Islet of Langerhans (tissue), 1 donor: ENCODE measurements around the gene TIPRL.
"Not testable (repeated sequence)": the region's sequence is repeated elsewhere in the genome, so short reads cannot be mapped to it uniquely, and the experiment has no call there.

ENCODE experiments used
- FAIRE-seq: peaks from one replicate; lab custom pipeline; 2011; peaks lifted over from hg19 to GRCh38; lab: Jason Lieb, UNC

The TIPRL gene

DNA sequence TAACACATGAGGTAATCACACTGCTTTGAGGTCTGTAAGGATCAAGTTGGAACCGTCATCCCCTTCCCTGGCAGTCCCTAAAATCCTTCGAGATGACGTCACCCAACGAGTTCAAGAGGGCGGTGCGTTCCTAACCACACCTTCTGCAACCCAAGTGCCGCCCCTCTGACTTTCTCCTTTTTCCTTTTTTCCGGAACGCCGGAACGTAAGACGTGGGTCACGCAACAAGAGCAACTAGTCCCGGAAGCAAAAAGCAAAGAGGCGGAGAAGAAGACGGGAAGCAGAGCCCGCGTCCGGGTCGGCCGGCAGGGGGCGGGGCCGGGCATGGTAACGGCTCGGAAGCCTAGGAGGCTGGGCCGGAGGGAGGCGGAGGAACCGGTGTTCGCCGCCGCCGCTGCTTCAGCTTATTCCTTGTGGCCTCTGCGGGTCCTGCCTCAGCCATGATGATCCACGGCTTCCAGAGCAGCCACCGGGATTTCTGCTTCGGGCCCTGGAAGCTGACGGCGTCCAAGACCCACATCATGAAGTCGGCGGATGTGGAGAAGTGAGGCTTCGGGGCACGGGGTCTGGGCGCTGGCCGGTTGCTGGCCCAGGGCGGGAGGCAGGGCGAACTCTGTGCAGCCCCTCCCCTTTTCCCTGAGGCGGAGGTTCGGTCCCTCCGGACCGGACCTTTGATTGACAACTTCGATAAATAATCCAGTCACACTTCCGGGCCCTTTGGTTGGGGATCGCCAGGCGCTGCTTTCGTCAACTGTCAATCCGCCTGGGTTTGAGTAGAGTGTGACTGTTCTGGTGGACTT lies at the start of gene TIPRL:
TSS of gene TIPRL (plus strand) at position 325 of the 800 bp plus-strand sequence. CDS start at position 441, 116 bp downstream.
- FAIRE-seq = peak; percentile 86

DNA sequence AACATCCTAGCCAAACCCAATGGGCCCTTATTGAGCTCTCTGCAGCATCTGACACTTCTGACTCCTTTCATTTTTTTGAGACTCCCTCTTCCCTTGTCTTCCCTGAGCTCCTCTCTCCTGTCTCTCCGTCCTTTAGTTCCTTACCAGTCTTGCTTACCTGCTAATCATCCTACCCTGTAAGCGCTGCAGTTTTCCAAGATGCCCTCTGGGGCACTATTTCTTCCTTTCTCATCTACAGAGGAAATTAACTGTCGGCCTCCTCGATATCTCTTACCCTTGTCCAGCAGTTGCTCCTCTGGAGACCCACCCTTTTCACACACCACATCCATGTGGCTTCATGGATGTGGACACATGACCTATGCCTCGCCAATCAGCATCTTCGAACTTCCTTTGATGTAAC lies 48.8 kb upstream of the TIPRL start:
- no peak for FAIRE-seq

DNA sequence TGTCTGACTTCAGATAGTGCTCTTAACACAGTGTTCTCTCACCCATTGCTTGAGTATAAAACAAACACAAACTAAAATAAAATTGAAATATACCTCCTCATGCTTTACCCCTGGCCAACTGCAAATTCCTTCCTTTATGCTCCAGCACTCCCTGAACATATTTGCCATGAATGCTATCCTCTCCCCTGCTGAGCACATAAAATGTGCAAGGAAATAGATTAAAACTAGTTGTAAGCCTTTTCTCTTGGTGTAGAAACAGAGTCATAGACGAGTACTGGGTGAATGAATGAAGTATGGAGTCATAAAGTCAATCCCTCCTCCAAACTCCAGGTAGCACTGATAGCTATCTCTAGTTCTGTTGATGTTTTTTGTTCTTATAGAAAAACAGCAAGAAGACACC lies 44.6 kb upstream of the TIPRL start:
- no peak for FAIRE-seq

DNA sequence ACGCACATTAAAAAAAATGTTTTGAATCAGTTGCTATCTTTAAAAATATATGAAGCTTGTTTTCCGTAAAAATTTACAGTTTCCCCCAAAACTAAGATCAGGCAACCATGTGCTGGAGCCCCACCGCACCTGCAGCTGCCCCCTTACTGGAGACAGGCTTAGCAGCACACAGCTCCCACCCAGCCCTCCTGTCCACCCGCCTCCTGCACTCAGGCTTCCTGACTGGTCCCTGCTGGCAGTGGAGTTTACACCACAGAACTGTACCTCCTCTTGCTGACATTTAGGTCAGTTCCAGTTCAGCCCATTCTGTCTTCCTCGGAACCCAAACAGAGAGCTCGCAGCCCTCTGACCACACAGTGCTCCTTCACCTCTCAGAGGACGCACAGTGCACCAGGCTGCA lies 44.1 kb upstream of the TIPRL start:
- FAIRE-seq = no peak

DNA sequence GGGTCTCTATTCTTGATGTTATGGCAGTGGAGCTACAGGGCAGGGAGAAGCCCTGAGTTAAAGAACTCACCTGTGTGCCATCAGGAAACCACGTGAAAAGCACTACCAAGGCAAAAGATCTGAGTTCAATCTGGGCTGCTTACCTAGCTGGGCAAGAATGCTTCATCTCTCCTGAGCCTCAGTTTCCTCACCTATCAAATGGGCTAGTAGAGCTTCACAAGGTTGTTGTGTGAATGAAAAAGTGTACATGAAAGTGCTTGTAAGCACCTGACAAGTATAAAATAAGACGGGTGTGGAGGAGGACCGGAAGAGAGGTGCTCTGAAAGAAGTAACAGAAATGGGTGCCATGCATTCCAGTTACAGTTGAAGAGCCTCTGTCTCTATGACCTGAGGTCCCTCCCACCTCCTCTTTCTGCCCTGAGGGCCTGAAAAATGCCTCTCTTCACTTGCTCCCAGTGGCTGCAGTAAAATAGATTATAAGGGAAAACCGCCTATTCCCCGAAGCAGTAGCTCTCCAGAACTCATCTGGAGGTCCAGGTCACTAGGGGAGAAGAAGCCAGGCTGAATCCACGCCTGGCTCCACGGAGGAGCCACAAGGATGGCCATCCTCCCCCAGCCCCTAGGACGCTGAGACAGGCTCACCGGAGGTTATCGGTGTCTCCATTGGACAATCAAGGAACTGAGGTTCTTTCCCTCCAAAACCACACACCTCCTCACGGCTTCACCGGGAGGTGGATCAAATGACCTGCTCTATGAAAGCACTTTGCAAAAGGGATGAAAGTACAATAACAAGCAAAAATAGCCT lies 43.4 kb upstream of the TIPRL start:
- no peak for FAIRE-seq

DNA sequence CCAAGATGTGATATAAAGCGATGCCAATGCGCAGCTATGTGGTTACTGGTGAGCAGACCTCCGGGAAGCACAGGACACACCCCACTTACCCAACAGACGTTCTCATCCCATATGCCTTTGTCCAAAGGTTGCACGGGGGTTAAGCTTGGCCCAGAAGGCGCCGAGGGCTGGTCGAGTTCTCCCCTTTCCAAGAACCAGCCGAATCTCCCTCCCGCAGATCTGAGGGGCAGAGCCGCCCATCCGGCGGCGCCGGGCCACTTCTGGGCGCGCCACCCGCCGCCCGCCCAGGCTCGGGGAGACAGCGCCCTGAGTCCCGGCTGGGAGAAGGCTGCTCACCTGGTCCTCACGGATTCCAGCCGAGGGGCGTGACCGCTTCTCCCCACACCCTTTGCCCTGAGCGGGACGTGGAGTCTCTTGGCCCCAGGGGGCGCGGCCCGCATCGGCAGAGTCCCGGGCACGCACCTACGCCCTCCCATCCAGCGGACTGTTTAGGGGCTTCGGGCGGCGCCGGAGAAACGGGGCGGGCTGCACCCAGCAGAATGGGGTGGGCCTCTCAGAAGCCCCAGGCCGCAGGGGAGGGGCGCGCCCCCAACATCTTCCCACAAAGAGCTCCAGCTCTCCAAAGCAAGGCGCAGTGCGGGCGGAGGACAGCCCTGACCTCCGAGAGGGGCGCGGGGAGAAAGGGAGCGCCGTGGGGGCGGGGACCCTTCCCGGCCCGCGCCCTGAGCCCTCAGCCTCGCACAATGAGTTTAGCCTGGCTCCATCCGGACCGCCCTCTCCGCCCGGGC lies 42.6 kb upstream of the TIPRL start:
- FAIRE-seq = no peak

DNA sequence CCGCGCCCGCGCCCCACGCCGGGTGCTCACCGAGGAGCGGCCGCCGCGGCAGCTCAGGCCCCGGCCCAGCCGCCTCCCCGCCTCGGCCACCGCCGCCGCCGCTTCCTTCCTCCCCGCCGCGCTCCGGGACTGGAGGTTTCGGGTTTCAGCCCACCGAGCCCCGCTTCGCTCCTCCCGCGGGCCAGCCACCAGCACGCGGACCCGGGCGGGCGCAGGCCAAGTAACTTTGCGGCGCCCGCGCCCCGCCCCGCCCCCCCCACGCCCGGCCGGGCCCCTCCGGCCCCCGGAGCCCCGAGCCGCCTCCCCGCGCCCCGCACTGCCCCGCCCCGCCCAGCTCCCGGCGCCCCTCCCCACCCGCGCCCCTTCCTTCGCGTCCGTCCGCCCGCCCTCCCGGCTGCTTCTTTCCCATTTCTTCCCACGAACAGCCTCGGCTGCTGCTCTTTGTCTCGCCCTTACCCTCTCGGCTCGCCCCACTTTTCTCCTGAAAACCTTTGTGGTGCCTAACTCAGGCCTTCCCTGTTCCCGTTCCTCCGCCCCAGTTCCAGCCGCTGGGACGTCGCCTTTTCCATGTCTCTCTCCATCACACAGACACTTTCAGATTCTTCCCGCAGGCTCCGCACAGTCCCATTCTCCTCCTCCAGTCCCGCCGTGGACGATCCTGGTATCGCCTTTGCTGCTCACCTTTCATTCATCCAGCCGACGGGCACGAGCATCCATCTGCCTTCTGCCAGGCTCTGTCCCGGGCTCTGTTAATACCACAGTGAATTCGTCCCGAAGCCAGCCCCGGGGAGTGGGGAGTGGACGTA lies 41.9 kb upstream of the TIPRL start, which contains the start of gene GPR161:
TSS of gene GPR161 (minus strand) at position 222 of the 806 bp plus-strand sequence. CDS start 32,080 bp downstream, outside the sequence.
- no peak for FAIRE-seq

DNA sequence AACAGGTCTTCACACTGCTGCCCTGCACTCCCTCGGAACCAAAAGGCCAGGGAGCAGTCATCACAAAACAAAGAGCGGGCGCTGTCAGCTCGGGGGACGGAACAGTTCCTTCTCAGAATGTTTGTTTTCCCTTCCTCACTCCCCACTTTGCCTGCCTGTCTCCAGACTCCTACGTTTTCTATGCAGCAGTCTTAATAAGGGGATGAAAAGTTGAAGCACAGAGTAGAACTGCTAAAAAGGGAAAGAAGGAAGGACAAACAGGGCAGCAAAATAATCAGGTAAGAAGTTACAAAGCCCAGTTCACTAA lies 41.3 kb upstream of the TIPRL start:
- no peak for FAIRE-seq

DNA sequence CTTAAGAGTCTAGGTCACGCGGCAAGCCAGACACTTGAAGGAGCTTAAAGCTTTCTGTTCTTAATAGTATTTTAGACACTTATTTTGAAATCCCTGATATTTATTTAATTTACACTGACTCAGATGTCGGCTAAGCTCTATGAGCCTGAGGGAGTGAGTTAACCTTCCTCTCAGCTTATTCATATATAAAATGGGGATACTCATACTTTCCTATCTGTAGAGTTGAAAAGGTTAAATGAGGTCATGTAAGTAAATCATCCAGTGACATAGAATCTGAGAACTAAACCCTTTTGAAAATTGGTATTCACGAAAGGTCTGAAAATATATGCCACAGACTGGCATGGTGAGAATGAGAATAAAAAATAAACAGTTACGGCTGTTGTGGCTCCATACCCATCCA lies 40.6 kb upstream of the TIPRL start:
- no peak for FAIRE-seq

DNA sequence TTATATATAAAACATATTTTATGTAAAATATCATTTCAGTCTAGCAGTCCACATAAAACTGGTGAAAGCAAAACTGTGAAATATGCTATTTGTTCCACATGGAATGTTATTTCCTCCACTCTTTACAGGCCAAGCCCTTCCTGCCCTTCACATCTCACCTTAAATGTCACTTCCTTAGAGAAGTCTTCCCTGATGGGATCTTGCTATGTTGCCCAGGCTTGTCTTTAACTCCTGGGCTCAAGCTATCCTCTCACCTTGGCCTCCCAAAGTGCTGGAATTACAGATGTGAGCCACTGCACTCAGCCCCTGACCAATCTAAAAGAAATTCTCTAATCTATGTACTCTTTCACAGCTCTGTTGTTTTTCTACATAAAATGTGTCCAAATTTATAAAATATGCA lies 39.7 kb upstream of the TIPRL start:
- no peak for FAIRE-seq

DNA sequence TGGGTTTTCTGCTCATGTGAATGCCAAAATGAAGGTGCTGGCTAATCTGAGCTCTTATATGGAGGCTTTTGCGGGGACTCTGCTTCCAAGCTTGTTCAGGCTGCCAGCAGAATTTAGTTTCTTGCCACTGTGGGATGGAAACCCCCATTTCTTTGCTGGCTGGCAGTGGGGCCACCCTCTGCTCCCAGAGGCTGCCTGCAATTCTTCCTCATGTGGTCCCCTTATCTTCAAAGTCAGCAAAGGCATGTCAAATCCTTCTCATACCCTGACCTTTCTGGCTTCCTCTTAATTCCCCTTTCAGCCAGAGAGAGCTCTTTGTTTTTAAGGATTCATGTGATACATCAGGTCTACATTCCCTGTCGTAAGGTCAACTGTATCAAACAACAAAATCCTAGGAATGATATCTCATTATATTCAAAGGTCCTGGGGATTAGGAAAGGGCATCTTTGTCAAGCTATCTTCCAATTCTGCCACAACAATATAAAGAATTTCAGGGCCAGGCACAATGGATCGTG lies 36.8 kb upstream of the TIPRL start:
- FAIRE-seq = no peak

DNA sequence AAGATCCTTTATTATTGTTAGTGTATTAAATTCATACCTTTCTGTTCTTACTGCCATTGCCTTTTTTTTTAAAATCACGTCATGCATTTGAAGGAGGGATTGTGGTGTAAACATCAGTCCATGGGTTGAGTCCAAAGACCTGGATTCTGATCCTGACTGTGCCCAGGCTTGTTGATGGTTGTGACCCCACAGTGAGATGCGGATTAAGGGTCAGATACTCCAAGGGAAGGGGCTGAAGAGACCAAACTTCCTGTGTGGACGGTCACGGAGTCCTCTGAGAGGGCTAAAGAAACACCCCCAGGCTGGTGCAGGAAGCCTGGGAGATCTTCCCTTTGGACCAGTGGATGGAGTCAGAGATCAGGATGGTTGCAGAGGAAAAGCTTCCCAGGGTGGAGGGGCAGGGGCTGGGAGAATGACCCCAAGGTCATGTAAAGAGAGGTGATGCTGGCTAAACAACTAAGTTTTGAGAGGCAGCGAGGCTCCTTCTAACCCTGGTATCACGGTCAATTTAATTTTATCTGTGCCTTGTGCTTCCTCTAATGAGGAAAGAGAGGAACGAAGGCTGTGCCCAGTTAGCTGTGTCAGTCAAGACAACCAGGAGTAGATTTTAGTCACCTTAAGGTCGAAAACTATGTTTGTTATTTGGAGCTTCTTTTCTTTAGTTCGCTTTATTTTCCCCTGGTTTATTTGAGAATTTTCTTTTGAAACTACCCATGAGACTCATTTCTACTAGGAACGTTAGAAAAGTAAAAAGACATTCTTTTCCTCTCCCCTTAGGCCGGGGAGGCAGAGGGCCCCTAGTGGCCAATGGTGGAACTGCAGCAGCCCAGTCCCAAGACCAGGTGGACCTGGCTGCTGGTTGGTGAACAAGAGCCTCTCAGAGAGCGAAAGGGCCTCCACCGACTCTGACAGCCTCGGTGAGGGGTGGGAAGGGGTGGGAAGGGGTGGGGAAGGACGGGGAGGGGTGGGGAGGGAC lies 33.3 kb upstream of the TIPRL start:
- peak; percentile 58 for FAIRE-seq

DNA sequence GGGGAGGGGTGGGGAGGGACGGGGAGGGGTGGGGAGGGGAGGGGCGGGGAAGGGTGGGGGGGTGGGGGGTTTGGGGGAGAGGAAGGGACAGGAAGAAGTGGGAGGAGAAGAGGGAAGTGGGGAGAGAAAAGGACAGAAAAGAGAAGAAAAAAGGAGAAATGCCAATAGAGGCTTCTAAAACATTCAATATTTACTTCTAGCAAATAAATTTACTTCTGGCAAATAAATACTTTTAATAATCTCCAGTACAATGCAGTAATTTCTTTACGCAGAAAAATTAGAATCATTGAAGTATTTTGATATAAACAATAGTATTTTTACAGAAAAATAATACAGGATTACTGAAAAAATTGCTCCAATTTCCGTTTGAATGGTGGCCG lies 32.6 kb upstream of the TIPRL start:
- FAIRE-seq = no peak

DNA sequence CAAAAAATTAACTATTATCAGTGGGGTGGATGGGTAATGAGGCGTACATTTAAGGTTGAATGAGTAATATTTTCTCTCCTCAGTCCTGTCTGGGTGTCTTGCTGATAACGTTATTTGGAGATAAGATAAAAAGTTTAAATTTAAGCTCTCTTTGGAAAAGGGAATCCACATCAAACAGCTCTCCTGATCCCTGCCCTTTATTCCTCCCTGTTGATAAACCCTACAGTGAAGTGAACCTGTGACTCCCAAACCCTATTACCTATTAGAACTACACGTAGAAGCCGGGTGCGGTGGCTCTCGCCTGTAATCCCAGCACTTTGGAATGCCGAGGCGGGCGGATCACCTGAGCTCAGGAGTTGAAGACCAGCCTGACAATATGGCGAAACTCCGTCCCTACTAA lies 32.1 kb upstream of the TIPRL start:
- no peak for FAIRE-seq

DNA sequence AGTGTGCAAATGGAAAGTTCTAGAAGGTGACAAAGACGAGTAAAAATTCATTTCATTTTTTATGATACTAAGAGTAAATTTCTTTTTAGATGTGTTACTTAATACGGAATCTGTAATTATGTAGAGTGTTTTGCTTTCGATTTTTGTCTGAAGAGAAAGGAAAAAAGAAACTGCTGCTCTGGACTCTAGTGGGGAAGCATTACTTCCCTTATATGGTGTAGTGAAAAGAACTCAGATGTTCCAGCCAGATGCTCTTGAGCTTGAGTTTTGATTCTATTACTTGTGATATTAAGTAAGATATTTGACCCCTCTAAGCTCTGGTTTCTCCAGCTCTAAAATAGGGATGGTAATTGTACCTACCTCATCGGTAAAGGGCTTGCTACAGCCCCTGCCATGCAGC lies 29.8 kb upstream of the TIPRL start:
- no peak for FAIRE-seq

DNA sequence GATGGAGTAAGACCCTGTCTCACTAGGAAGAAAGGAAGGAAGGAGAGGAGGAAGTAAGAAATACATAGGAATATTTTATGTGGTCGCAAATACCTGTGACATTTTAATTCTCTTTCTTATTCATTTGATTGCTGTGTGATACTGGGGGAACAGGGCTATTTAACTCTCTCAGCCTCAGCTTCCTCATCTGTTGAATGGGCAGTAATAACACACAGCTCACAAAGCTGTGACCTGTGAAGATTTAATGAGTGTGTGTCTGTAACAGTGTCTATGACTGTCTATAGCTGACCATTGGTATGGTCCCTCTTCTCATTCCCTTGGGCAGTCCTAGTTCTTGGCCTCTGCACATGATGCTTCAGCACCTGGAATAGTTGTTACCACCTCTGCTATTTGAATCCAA lies 28.5 kb upstream of the TIPRL start:
- no peak for FAIRE-seq

DNA sequence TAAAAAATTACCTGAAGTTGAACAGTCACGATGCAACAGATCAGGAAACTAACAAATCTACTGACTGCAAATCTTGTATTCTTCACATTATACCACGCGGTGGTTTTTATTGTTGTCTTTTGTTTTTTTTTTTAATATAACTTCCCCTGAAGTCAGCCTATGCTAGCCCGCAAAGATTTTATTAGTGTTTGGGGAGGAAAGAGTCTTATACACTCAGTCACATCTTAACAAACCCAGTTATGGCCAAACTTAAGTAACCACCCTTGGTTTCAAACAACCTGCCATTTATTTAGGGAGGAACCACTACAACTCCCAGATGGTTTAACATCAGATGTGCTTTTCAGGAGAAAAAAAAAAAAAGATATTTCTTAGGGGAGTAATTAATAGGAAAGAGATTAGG lies 26.8 kb upstream of the TIPRL start:
- no peak for FAIRE-seq

DNA sequence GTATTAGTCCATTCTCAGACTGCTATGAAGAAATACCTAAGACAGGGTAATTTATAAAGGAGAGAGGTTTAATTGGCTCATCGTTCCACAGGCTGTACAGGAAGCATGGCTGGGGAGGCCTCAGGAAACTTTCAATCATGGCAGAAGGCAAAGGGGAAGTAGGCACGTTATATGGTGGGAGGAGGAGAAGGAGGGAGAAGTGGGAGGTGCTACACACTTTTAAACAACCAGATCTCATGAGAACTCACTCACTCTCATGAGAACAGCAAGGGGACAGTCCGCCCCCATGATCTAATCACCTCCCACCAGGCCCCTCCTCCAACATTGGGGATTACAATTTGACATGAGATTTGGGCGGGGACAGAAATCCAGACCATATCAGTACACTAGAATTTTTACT lies 24.1 kb upstream of the TIPRL start:
- FAIRE-seq = not testable (repeated sequence)

DNA sequence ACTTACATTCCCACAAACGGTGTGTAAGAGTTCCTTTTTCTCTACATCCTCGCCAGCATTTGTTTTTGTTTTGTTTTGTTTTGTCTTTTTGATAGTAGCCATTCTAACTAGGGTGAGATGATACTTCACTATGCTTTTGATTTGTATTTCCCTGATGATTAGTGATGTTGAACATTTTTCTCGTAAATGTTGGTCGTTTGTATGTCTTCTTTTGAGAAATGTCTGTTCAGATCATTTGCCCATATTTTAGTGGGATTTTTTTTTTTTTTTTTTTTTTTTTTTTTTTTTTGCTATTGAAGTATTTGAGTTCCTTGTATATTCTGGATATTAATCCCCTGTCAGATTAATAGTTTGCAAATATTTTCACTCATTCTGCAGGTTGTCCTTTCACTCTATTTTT lies 22.9 kb upstream of the TIPRL start:
- no peak for FAIRE-seq

DNA sequence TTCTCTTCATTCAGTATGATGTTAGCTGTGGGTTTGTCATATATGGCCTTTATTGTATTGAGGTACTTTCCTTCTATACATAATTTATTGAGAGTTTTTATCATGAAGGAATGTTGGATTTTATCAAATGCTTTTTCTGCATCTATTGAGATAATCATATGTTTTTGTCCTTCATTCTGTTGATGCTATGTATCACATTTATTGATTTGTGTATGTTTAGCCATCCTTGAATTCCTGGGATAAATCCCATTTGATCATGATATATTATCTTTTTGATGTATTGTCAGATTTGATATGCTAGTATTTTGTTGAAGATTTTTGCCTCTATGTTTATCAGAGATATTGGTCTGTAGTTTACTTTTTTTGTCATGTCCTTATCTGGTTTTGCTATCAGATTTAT lies 21.1 kb upstream of the TIPRL start:
- FAIRE-seq = no peak

DNA sequence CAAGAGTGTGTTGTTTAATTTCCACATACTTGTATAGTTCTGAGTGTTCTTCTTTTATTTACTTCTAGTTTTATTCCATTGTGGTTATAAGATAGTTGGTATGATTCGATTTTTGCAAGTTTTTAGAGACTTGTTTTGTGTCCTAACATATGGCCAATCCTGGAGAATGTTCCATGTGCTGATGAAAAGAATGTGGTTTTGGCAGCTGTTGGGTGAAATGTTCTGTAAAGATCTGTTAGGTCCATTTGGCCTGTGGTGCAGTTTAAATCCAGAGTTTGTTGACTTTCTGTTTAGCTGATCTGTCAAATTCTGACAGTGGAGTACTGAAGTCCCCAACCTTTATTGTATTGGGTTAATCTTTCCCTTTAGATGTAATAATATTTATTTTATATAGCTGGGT lies 19.5 kb upstream of the TIPRL start:
- FAIRE-seq = no peak
